Measurements from ENCODE around the gene PRKG1.
"Not testable (repeated sequence)": the region's sequence is repeated elsewhere in the genome, so short reads cannot be mapped to it uniquely, and the experiment has no call there.

The PRKG1 gene

GRCh38 chr10:51745397-51745796 is 671.1 kb downstream of the PRKG1 start:
- Histone ChIP-seq H3K79me2 (ENCODE audit: insufficient read depth, low read length) (no peaks in the 10 kb centered on the region), H3K27ac (ENCODE audit: low read length) (no peak overlapping the region), H3K9me3 (ENCODE audit: insufficient read depth, low read length, severe bottlenecking) (no peaks in the 10 kb centered on the region), H3K4me3 (ENCODE audit: low read depth in 1 of 2, low read length in 2 of 2) (no peak overlapping the region), H4K20me1 (ENCODE audit: insufficient read depth, low read length) (no peaks in the 10 kb centered on the region), H3K36me3 (ENCODE audit: insufficient read depth, low read length) (no peaks in the 10 kb centered on the region), H3K4me1 (ENCODE audit: insufficient read depth, low read length) (no peaks in the 10 kb centered on the region), H3K9ac (ENCODE audit: low read depth, low read length) (no peak overlapping the region), H2AFZ (ENCODE audit: low read depth, low read length) (no peak overlapping the region), H3K27me3 (ENCODE audit: insufficient read depth, low read length, poor library complexity) (no peaks in the 10 kb centered on the region), H3K4me2 (ENCODE audit: insufficient read depth, low read length) (no peak overlapping the region)
- TF ChIP-seq EZH2 (IDR thresholded peaks at IDR 0.05; ENCODE audit: borderline replicate concordance, low read depth, low read length, severe bottlenecking): no peak
- TF ChIP-seq CTCF (IDR thresholded peaks at IDR 0.05; ENCODE audit: borderline replicate concordance, extremely low read depth, low read length, poor library complexity, severe bottlenecking): no peak
- DNase-seq: no peak
- no peak for ATAC-seq (ENCODE audit: insufficient read depth, low read depth)

- no peaks in the 10 kb centered on the region for H3K4me1 ChIP-seq (ENCODE audit: insufficient read depth, low read length)
- no peak for ATAC-seq (ENCODE audit: insufficient read depth, low read depth)
- no peak overlapping the region for H3K27ac ChIP-seq (ENCODE audit: low read length)
- no peaks in the 10 kb centered on the region for H3K79me2 ChIP-seq (ENCODE audit: insufficient read depth, low read length)
- H3K36me3 ChIP-seq (ENCODE audit: insufficient read depth, low read length): no peaks in the 10 kb centered on the region
- no peaks in the 10 kb centered on the region for H3K9me3 ChIP-seq (ENCODE audit: insufficient read depth, low read length, severe bottlenecking)
- TF ChIP-seq CTCF (IDR thresholded peaks at IDR 0.05; ENCODE audit: borderline replicate concordance, extremely low read depth, low read length, poor library complexity, severe bottlenecking): no peak
- no peak for TF ChIP-seq EZH2 (IDR thresholded peaks at IDR 0.05; ENCODE audit: borderline replicate concordance, low read depth, low read length, severe bottlenecking)
- no peak overlapping the region for H3K4me2 ChIP-seq (ENCODE audit: insufficient read depth, low read length)
- H3K9ac ChIP-seq (ENCODE audit: low read depth, low read length): no peak overlapping the region
- H3K27me3 ChIP-seq (ENCODE audit: insufficient read depth, low read length, poor library complexity): no peaks in the 10 kb centered on the region
- no peak for DNase-seq
- no peaks in the 10 kb centered on the region for H4K20me1 ChIP-seq (ENCODE audit: insufficient read depth, low read length)
- H3K4me3 ChIP-seq (ENCODE audit: low read depth in 1 of 2, low read length in 2 of 2): no peak overlapping the region
- no peak overlapping the region for H2AFZ ChIP-seq (ENCODE audit: low read depth, low read length)
These were observed 672.9 kb downstream of the PRKG1 start for GRCh38 chr10:51747216-51747615.

GRCh38 chr10:51748959-51749358 is 674.7 kb downstream of the PRKG1 start:
- no peak overlapping the region for H2AFZ ChIP-seq (ENCODE audit: low read depth, low read length)
- H3K9me3 ChIP-seq (ENCODE audit: insufficient read depth, low read length, severe bottlenecking): no peaks in the 10 kb centered on the region
- no peaks in the 10 kb centered on the region for H4K20me1 ChIP-seq (ENCODE audit: insufficient read depth, low read length)
- no peak overlapping the region for H3K4me2 ChIP-seq (ENCODE audit: insufficient read depth, low read length)
- H3K27ac ChIP-seq (ENCODE audit: low read length): no peak overlapping the region
- H3K9ac ChIP-seq (ENCODE audit: low read depth, low read length): no peak overlapping the region
- H3K79me2 ChIP-seq (ENCODE audit: insufficient read depth, low read length): no peaks in the 10 kb centered on the region
- no peaks in the 10 kb centered on the region for H3K36me3 ChIP-seq (ENCODE audit: insufficient read depth, low read length)
- TF ChIP-seq EZH2 (IDR thresholded peaks at IDR 0.05; ENCODE audit: borderline replicate concordance, low read depth, low read length, severe bottlenecking): no peak
- no peak for TF ChIP-seq CTCF (IDR thresholded peaks at IDR 0.05; ENCODE audit: borderline replicate concordance, extremely low read depth, low read length, poor library complexity, severe bottlenecking)
- no peak overlapping the region for H3K4me3 ChIP-seq (ENCODE audit: low read depth in 1 of 2, low read length in 2 of 2)
- ATAC-seq (ENCODE audit: insufficient read depth, low read depth): no peak
- DNase-seq: no peak
- no peaks in the 10 kb centered on the region for H3K27me3 ChIP-seq (ENCODE audit: insufficient read depth, low read length, poor library complexity)
- H3K4me1 ChIP-seq (ENCODE audit: insufficient read depth, low read length): no peaks in the 10 kb centered on the region

GRCh38 chr10:51758366-51758765 is 684.1 kb downstream of the PRKG1 start:
- TF ChIP-seq CTCF (IDR thresholded peaks at IDR 0.05; ENCODE audit: borderline replicate concordance, extremely low read depth, low read length, poor library complexity, severe bottlenecking) (no peak), EZH2 (IDR thresholded peaks at IDR 0.05; ENCODE audit: borderline replicate concordance, low read depth, low read length, severe bottlenecking) (no peak)
- Histone ChIP-seq H3K9ac (ENCODE audit: low read depth, low read length) (no peak overlapping the region), H3K9me3 (ENCODE audit: insufficient read depth, low read length, severe bottlenecking) (no peaks in the 10 kb centered on the region), H3K27ac (ENCODE audit: low read length) (no peak overlapping the region), H2AFZ (ENCODE audit: low read depth, low read length) (no peak overlapping the region), H3K4me3 (ENCODE audit: low read depth in 1 of 2, low read length in 2 of 2) (no peak overlapping the region), H3K27me3 (ENCODE audit: insufficient read depth, low read length, poor library complexity) (no peaks in the 10 kb centered on the region), H3K79me2 (ENCODE audit: insufficient read depth, low read length) (no peaks in the 10 kb centered on the region), H3K4me2 (ENCODE audit: insufficient read depth, low read length) (no peak overlapping the region), H3K4me1 (ENCODE audit: insufficient read depth, low read length) (no peaks in the 10 kb centered on the region), H4K20me1 (ENCODE audit: insufficient read depth, low read length) (no peaks in the 10 kb centered on the region), H3K36me3 (ENCODE audit: insufficient read depth, low read length) (no peaks in the 10 kb centered on the region)
- ATAC-seq (ENCODE audit: insufficient read depth, low read depth) (no peak), DNase-seq (no peak)

- not testable (repeated sequence) for DNase-seq; H3K36me3 ChIP-seq (ENCODE audit: insufficient read depth, low read length); H3K4me2 ChIP-seq (ENCODE audit: insufficient read depth, low read length); H3K4me3 ChIP-seq (ENCODE audit: low read depth in 1 of 2, low read length in 2 of 2); H3K27ac ChIP-seq (ENCODE audit: low read length); H3K27me3 ChIP-seq (ENCODE audit: insufficient read depth, low read length, poor library complexity); H3K9me3 ChIP-seq (ENCODE audit: insufficient read depth, low read length, severe bottlenecking); H3K9ac ChIP-seq (ENCODE audit: low read depth, low read length); H2AFZ ChIP-seq (ENCODE audit: low read depth, low read length); ATAC-seq (ENCODE audit: insufficient read depth, low read depth); H3K4me1 ChIP-seq (ENCODE audit: insufficient read depth, low read length); H3K79me2 ChIP-seq (ENCODE audit: insufficient read depth, low read length); H4K20me1 ChIP-seq (ENCODE audit: insufficient read depth, low read length)
These were observed 684.6 kb downstream of the PRKG1 start for GRCh38 chr10:51758838-51759237.
